SK-N-SH (cell line): ENCODE measurements around the gene NCKAP5L. TPM values are rescaled to one million over a fixed set of nuclear protein-coding genes. Genes with fewer than 3 reads are reported as not detected.

Experiments
- CTCF ChIA-PET: fragments of 300-600, 350-600 bp; formaldehyde crosslinking; extraction: SDS; loops from one replicate; lab custom pipeline; 2021; lab: Yijun Ruan, JAX
- POLR2A ChIA-PET: fragments of 350-600 bp; sonication (Branson Sonifier 250); formaldehyde crosslinking; extraction: SDS; loops from one replicate; lab custom pipeline; 2020; ENCODE audit warnings: antibody characterized with exemption, inconsistent platforms; lab: Yijun Ruan, JAX
- DNase-seq: peaks from one replicate; pipeline ENCODE4 v3.0.0; 2012
- H2AFZ ChIP-seq: fragments of 200-600 bp; sonication (generic); 2 replicates; pipeline ENCODE4 v1.8.1; 2016; ENCODE audit warnings: antibody characterized with exemption, mild to moderate bottlenecking, low read depth
- H3F3A ChIP-seq: fragments of 200-600 bp; sonication (generic); replicated peaks from 2 replicates; pipeline ENCODE3; 2016; ENCODE audit warnings: antibody characterized with exemption, mild to moderate bottlenecking; ENCODE audit not compliant: insufficient read depth
- H3K27ac ChIP-seq, 2 experiments: fragments of 200-500 bp in 1 of 2; fragments of 200-600 bp in 1 of 2; sonication (Bioruptor generic) in 1 of 2; sonication (generic), shearing (Covaris generic) in 1 of 2; 2 replicates each; pipeline versions ENCODE4 v1.5.1 to v1.6.1; 2014 to 2016; ENCODE audit warnings: low read depth in 2 of 2, inconsistent platforms in 1 of 2, low read length in 1 of 2, mild to moderate bottlenecking in 1 of 2, mixed read lengths in 1 of 2
- H3K27me3 ChIP-seq: fragments of 200-600 bp; sonication (generic), shearing (Covaris generic); 2 replicates; pipeline ENCODE4 v1.6.1; 2016; ENCODE audit warnings: mixed run types; ENCODE audit not compliant: insufficient read depth
- H3K36me3 ChIP-seq, 2 experiments: fragments of 200-500 bp in 1 of 2; fragments of 200-600 bp in 1 of 2; sonication (Bioruptor generic) in 1 of 2; sonication (generic) in 1 of 2; replicated peaks in 1 of 2; 2 replicates each; pipeline versions ENCODE3 to v1.5.1; 2014 to 2016; ENCODE audit warnings: low read length in 1 of 2, mild to moderate bottlenecking in 1 of 2; ENCODE audit not compliant: insufficient read depth in 2 of 2, control insufficient read depth in 1 of 2
- H3K4me1 ChIP-seq, 2 experiments: fragments of 200-500 bp in 1 of 2; fragments of 200-600 bp in 1 of 2; sonication (Bioruptor generic) in 1 of 2; sonication (generic), shearing (Covaris generic) in 1 of 2; 2 replicates each; pipeline versions ENCODE4 v1.5.1 to v1.6.1; 2014 to 2016; ENCODE audit warnings: low read depth in 1 of 2, low read length in 1 of 2, mixed run types in 1 of 2; ENCODE audit not compliant: insufficient read depth in 2 of 2, control insufficient read depth in 1 of 2
- H3K4me2 ChIP-seq: fragments of 200-600 bp; sonication (generic), shearing (Covaris generic); 2 replicates; pipeline ENCODE4 v1.6.1; 2017; ENCODE audit warnings: mixed run types
- H3K4me3 ChIP-seq, 2 experiments: fragments of 200-500 bp in 1 of 2; fragments of 200-600 bp in 1 of 2; sonication (Bioruptor generic) in 1 of 2; sonication (generic), shearing (Covaris generic) in 1 of 2; 2 replicates each; pipeline versions ENCODE4 v1.5.1 to v1.8.1; 2014 to 2016; ENCODE audit warnings: low read depth in 2 of 2, inconsistent platforms in 1 of 2, low read length in 1 of 2, mild to moderate bottlenecking in 1 of 2, mixed read lengths in 1 of 2, moderate library complexity in 1 of 2
- H3K79me2 ChIP-seq: fragments of 200-600 bp; sonication (generic); 2 replicates; pipeline ENCODE4 v1.8.1; 2017; ENCODE audit warnings: mild to moderate bottlenecking; ENCODE audit not compliant: insufficient read depth
- H3K9ac ChIP-seq: fragments of 200-600 bp; sonication (generic); 2 replicates; pipeline ENCODE4 v1.6.1; 2017; ENCODE audit warnings: mixed run types
- H3K9me2 ChIP-seq: fragments of 200-600 bp; sonication (generic); 2 replicates; pipeline ENCODE4 v1.6.1; 2017; ENCODE audit warnings: mixed run types
- H3K9me3 ChIP-seq: fragments of 200-600 bp; sonication (generic); 2 replicates; pipeline ENCODE4 v1.6.1; 2017; ENCODE audit warnings: mixed run types, mild to moderate bottlenecking, moderate library complexity
- H4K20me1 ChIP-seq: fragments of 200-600 bp; sonication (generic); 2 replicates; pipeline ENCODE4 v1.6.1; 2017; ENCODE audit warnings: mild to moderate bottlenecking, mixed run types; ENCODE audit not compliant: insufficient read depth
- CHD2 ChIP-seq: fragments of 150-350 bp; IDR thresholded peaks from 2 replicates; pipeline ENCODE4 v1.6.1; 2018; ENCODE audit warnings: low read length; ENCODE audit not compliant: partially characterized antibody
- CTCF ChIP-seq: fragments of 200-600 bp; sonication (generic); IDR thresholded peaks from 2 replicates; pipeline ENCODE4 v1.6.1; 2017; ENCODE audit warnings: antibody characterized with exemption, mild to moderate bottlenecking, moderate library complexity
- EP300 ChIP-seq, 2 experiments: IDR thresholded peaks; 2 replicates each; pipeline versions ENCODE4 v1.4.0 to v1.6.1; 2012; ENCODE audit warnings: borderline replicate concordance in 1 of 2, low read depth in 1 of 2, low read length in 1 of 2
- EZH2phosphoT487 ChIP-seq: fragments of 200-600 bp; sonication (generic); IDR thresholded peaks from 2 replicates; pipeline ENCODE4 v1.6.1; 2017; ENCODE audit warnings: low read depth, mixed run types, mild to moderate bottlenecking, antibody characterized with exemption, moderate library complexity, borderline replicate concordance
- FOXJ3 ChIP-seq: sonication (generic); formaldehyde crosslinking; IDR thresholded peaks from 2 replicates; pipeline ENCODE4 v1.5.1; 2020; ENCODE audit warnings: mild to moderate bottlenecking, missing genetic modification reagents
- FOXM1 ChIP-seq: IDR thresholded peaks from 2 replicates; pipeline ENCODE4 v1.4.0; 2012; ENCODE audit warnings: low read depth, mild to moderate bottlenecking
- GABPA ChIP-seq: IDR thresholded peaks from 2 replicates; pipeline ENCODE4 v1.4.0; 2012; ENCODE audit warnings: low read depth, mild to moderate bottlenecking
- JUND ChIP-seq: IDR thresholded peaks from 2 replicates; pipeline ENCODE4 v1.4.0; 2012
- MEF2A ChIP-seq: IDR thresholded peaks from 2 replicates; pipeline ENCODE4 v1.4.0; 2012; ENCODE audit warnings: low read depth, borderline replicate concordance
- MXI1 ChIP-seq: IDR thresholded peaks from 2 replicates; pipeline ENCODE4 v1.6.1; 2012; ENCODE audit warnings: mild to moderate bottlenecking, low read depth, low read length, improper control_type of control experiment
- NFIC ChIP-seq: IDR thresholded peaks from 2 replicates; pipeline ENCODE4 v1.4.0; 2012; ENCODE audit warnings: borderline replicate concordance
- POLR2AphosphoS5 ChIP-seq: IDR thresholded peaks from 2 replicates; pipeline ENCODE4 v1.6.1; 2012; ENCODE audit warnings: low read depth, low read length
- RAD21 ChIP-seq: IDR thresholded peaks from 2 replicates; pipeline ENCODE4 v1.6.1; 2012; ENCODE audit warnings: mild to moderate bottlenecking, low read length
- RCOR1 ChIP-seq: fragments of 150-350 bp; IDR thresholded peaks from 2 replicates; pipeline ENCODE4 v1.6.1; 2017; ENCODE audit warnings: antibody characterized with exemption, low read length
- RFX5 ChIP-seq: IDR thresholded peaks from 2 replicates; pipeline ENCODE4 v1.6.1; 2012; ENCODE audit warnings: mild to moderate bottlenecking, improper control_type of control experiment, low read length
- RXRA ChIP-seq: IDR thresholded peaks from 2 replicates; pipeline ENCODE4 v1.4.0; 2012; ENCODE audit warnings: low read depth, mild to moderate bottlenecking, borderline replicate concordance
- SIN3A ChIP-seq: IDR thresholded peaks from 2 replicates; pipeline ENCODE4 v1.6.1; 2012; ENCODE audit warnings: low read depth, mild to moderate bottlenecking, low read length, moderate library complexity, borderline replicate concordance
- SMC3 ChIP-seq: IDR thresholded peaks from 2 replicates; pipeline ENCODE4 v1.6.1; 2012; ENCODE audit warnings: low read depth, low read length, improper control_type of control experiment
- TAF1 ChIP-seq: IDR thresholded peaks from 2 replicates; pipeline ENCODE4 v1.6.1; 2012; ENCODE audit warnings: low read depth, mild to moderate bottlenecking, low read length, moderate library complexity, borderline replicate concordance
- YY1 ChIP-seq: IDR thresholded peaks from 2 replicates; pipeline ENCODE4 v1.4.0; 2012; ENCODE audit warnings: low read depth, mild to moderate bottlenecking
- WGBS: methylation state at CpG from one replicate; pipeline ENCODE4 v1.1.6; 2017; ENCODE audit warnings: low lambda C conversion rate; 5-methylcytosine and 5-hydroxymethylcytosine counted together
- polyA plus RNA-seq, 3 experiments: library from polyadenylated mRNA; depleted of rRNA; stranded (reverse); fragments of >200 nt; gene quantifications; 2 replicates each; pipeline ENCODE4 v1.2.3, GENCODE V29; 2012
- TF ChIP-seq, protein P1 (sequence below): IDR thresholded peaks from 2 replicates; pipeline ENCODE4 v1.4.0; 2012; ENCODE audit warnings: low read depth, borderline replicate concordance
- TF ChIP-seq, protein P2 (sequence below): fragments of 150-350 bp; IDR thresholded peaks from 2 replicates; pipeline ENCODE4 v1.6.1; 2017; ENCODE audit warnings: antibody characterized with exemption, low read length, low read depth, borderline replicate concordance
- TF ChIP-seq, protein P3 (sequence below): IDR thresholded peaks from 2 replicates; pipeline ENCODE4; 2012

NCKAP5L gene
- polyA plus RNA-seq, 1 of the 3 experiments (the other 2 are of a cell fraction) = 8.9 TPM

GRCh38 chr12:49866859-49867569 is 38.8 kb upstream of the NCKAP5L start:
- Histone ChIP-seq H2AFZ (no peak overlapping the region), H4K20me1 (no peaks in the 10 kb centered on the region), H3K4me3 (no peak overlapping the region; a peak in 1 of 4 replicates), H3K9me2 (no peaks in the 10 kb centered on the region), H3K79me2 (no peaks in the 10 kb centered on the region), H3F3A (peaks cover 17% of the 10 kb centered on the region), H3K9ac (no peak overlapping the region), H3K4me2 (peak overlapping the region; percentile 46; the same call in 1 of the 2 replicates), H3K27me3 (no peaks in the 10 kb centered on the region), H3K27ac (no peak overlapping the region), H3K9me3 (no peaks in the 10 kb centered on the region), H3K36me3 (no peaks in the 10 kb centered on the region)
- ChIA-PET CTCF (interaction anchor here (0.6 to 14.1 kb wide), 67 partner anchors 9 to 245 kb away, joined by 3 to 312 read pairs (median 5); partner anchors contain the start of genes AQP5, AQP6, ASIC1 and COX14), POLR2A (interaction anchor here (0.8 to 1.5 kb wide), 4 partner anchors 24 to 107 kb away, joined by 3 to 4 read pairs (median 3); partner anchors contain the start of gene BCDIN3D)
- 46% methylated on average over 16 of the region's 19 CpGs for WGBS
- DNase-seq = peak; percentile 89
- TF ChIP-seq RCOR1 (0 out of 2 replicates have a peak, but pooled peaks have one; percentile 11), CTCF (peak; percentile 96), SIN3A (no peak), YY1 (no peak), FOXM1 (no peak), SMC3 (peak; percentile 81), RAD21 (peak; percentile 93)
- TF ChIP-seq, all 33 proteins: peak for 4
- H3K4me1 ChIP-seq = peaks cover 32 to 52% of the 10 kb centered on the region in 2 experiments

- Histone ChIP-seq H3K9me3 (no peaks in the 10 kb centered on the region), H2AFZ (no peak overlapping the region), H3K9me2 (no peaks in the 10 kb centered on the region), H4K20me1 (no peaks in the 10 kb centered on the region), H3K9ac (no peak overlapping the region), H3K4me3 (no peak overlapping the region), H3K79me2 (no peaks in the 10 kb centered on the region), H3F3A (peaks cover 17% of the 10 kb centered on the region), H3K27me3 (no peaks in the 10 kb centered on the region), H3K4me1 (peaks cover 28 to 43% of the 10 kb centered on the region in 2 experiments), H3K36me3 (no peaks in the 10 kb centered on the region), H3K27ac (no peak overlapping the region), H3K4me2 (no peak overlapping the region)
- DNase-seq = no peak
- POLR2A ChIA-PET = no interaction called here
- WGBS = 85% methylated on average over 8 of the region's 8 CpGs
- TF ChIP-seq SMC3 = no peak
- no peak for TF ChIP-seq FOXJ3 (CRISPR knock-in tag)
- TF ChIP-seq CHD2 = no peak
- no peak for TF ChIP-seq RFX5
- TF ChIP-seq EP300 (IDR thresholded peaks at IDR 0.05; ENCODE audit: borderline replicate concordance in 1 of 2, low read depth in 1 of 2, low read length in 1 of 2) = no peak
- TF ChIP-seq RAD21 = no peak
- TF ChIP-seq, protein P1, sequence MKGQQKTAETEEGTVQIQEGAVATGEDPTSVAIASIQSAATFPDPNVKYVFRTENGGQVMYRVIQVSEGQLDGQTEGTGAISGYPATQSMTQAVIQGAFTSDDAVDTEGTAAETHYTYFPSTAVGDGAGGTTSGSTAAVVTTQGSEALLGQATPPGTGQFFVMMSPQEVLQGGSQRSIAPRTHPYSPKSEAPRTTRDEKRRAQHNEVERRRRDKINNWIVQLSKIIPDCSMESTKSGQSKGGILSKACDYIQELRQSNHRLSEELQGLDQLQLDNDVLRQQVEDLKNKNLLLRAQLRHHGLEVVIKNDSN = no peak
- TF ChIP-seq TAF1 = no peak
- no peak for TF ChIP-seq NFIC
- no peak for TF ChIP-seq GABPA
- TF ChIP-seq, protein P2, sequence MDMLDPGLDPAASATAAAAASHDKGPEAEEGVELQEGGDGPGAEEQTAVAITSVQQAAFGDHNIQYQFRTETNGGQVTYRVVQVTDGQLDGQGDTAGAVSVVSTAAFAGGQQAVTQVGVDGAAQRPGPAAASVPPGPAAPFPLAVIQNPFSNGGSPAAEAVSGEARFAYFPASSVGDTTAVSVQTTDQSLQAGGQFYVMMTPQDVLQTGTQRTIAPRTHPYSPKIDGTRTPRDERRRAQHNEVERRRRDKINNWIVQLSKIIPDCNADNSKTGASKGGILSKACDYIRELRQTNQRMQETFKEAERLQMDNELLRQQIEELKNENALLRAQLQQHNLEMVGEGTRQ = no peak
- TF ChIP-seq YY1 = no peak
- TF ChIP-seq EZH2phosphoT487 = no peak
- no peak for TF ChIP-seq RXRA
- TF ChIP-seq, protein P3, sequence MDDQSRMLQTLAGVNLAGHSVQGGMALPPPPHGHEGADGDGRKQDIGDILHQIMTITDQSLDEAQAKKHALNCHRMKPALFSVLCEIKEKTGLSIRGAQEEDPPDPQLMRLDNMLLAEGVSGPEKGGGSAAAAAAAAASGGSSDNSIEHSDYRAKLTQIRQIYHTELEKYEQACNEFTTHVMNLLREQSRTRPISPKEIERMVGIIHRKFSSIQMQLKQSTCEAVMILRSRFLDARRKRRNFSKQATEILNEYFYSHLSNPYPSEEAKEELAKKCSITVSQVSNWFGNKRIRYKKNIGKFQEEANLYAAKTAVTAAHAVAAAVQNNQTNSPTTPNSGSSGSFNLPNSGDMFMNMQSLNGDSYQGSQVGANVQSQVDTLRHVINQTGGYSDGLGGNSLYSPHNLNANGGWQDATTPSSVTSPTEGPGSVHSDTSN = no peak
- no peak for TF ChIP-seq MXI1
- TF ChIP-seq MEF2A = no peak
- TF ChIP-seq POLR2AphosphoS5 = no peak
- no peak for TF ChIP-seq FOXM1
- TF ChIP-seq JUND = no peak
- CTCF ChIA-PET = interaction anchor here (1.1 to 14.1 kb wide), 15 partner anchors 11 to 208 kb away, joined by 3 to 312 read pairs (median 27); partner anchors contain the start of genes AQP5, AQP6, ASIC1 and TMBIM6
Measured at GRCh38 chr12:49865782-49866135, 37.5 kb upstream of the NCKAP5L start.
